ENCODE results near the gene TNFAIP8L1.

The TNFAIP8L1 gene

GRCh38 chr19:4598712-4599111 lies 40.6 kb upstream of the TNFAIP8L1 start:
- H3K4me3 Mint-ChIP-seq = peak overlapping the region; percentile 52 to 71 (median 69)
- peaks cover 35% of the 10 kb centered on the region for H3K27me3 Mint-ChIP-seq (ENCODE audit: low read depth)
- H3K36me3 Mint-ChIP-seq (ENCODE audit: low read depth) = no peaks in the 10 kb centered on the region
- peaks cover 10% of the 10 kb centered on the region for H3K4me1 Mint-ChIP-seq
- TF ChIP-seq CTCF (IDR thresholded peaks at IDR 0.05; ENCODE audit: unreplicated experiment in 3 of 3) = no peak
- no peak overlapping the region for H3K27ac Mint-ChIP-seq
- H3K9me3 Mint-ChIP-seq = no peaks in the 10 kb centered on the region

- no peak overlapping the region for H3K4me3 Mint-ChIP-seq
- H3K36me3 Mint-ChIP-seq (ENCODE audit: low read depth) = no peaks in the 10 kb centered on the region
- H3K27me3 Mint-ChIP-seq (ENCODE audit: low read depth) = peaks cover 34% of the 10 kb centered on the region
- TF ChIP-seq CTCF (IDR thresholded peaks at IDR 0.05; ENCODE audit: unreplicated experiment in 3 of 3) = no peak
- H3K9me3 Mint-ChIP-seq = no peaks in the 10 kb centered on the region
- H3K27ac Mint-ChIP-seq = no peak overlapping the region
- peaks cover 5% of the 10 kb centered on the region for H3K4me1 Mint-ChIP-seq
These were observed 39.2 kb upstream of the TNFAIP8L1 start for GRCh38 chr19:4600082-4600481.

GRCh38 chr19:4600893-4601292 lies 38.4 kb upstream of the TNFAIP8L1 start:
- TF ChIP-seq CTCF (IDR thresholded peaks at IDR 0.05; ENCODE audit: unreplicated experiment in 3 of 3) = no peak
- peaks cover 5% of the 10 kb centered on the region for H3K4me1 Mint-ChIP-seq
- no peaks in the 10 kb centered on the region for H3K36me3 Mint-ChIP-seq (ENCODE audit: low read depth)
- no peak overlapping the region for H3K4me3 Mint-ChIP-seq
- peaks cover 26% of the 10 kb centered on the region for H3K27me3 Mint-ChIP-seq (ENCODE audit: low read depth)
- H3K27ac Mint-ChIP-seq = no peak overlapping the region
- no peaks in the 10 kb centered on the region for H3K9me3 Mint-ChIP-seq

- no peaks in the 10 kb centered on the region for H3K36me3 Mint-ChIP-seq (ENCODE audit: low read depth)
- H3K4me3 Mint-ChIP-seq = no peak overlapping the region
- H3K27me3 Mint-ChIP-seq (ENCODE audit: low read depth) = peaks cover 17% of the 10 kb centered on the region
- H3K9me3 Mint-ChIP-seq = no peaks in the 10 kb centered on the region
- no peak for TF ChIP-seq CTCF (IDR thresholded peaks at IDR 0.05; ENCODE audit: unreplicated experiment in 3 of 3)
- peaks cover 3% of the 10 kb centered on the region for H3K4me1 Mint-ChIP-seq
- no peak overlapping the region for H3K27ac Mint-ChIP-seq
These were observed 37.0 kb upstream of the TNFAIP8L1 start for GRCh38 chr19:4602173-4602788.

GRCh38 chr19:4602915-4603314 lies 36.4 kb upstream of the TNFAIP8L1 start:
- no peaks in the 10 kb centered on the region for H3K36me3 Mint-ChIP-seq (ENCODE audit: low read depth)
- H3K27ac Mint-ChIP-seq = no peak overlapping the region
- no peaks in the 10 kb centered on the region for H3K4me1 Mint-ChIP-seq
- H3K4me3 Mint-ChIP-seq = no peak overlapping the region
- no peaks in the 10 kb centered on the region for H3K9me3 Mint-ChIP-seq
- no peak for TF ChIP-seq CTCF (IDR thresholded peaks at IDR 0.05; ENCODE audit: unreplicated experiment in 3 of 3)
- peaks cover 16% of the 10 kb centered on the region for H3K27me3 Mint-ChIP-seq (ENCODE audit: low read depth)

- Mint-ChIP-seq H3K27me3 (ENCODE audit: low read depth) (peaks cover 16% of the 10 kb centered on the region), H3K9me3 (no peaks in the 10 kb centered on the region), H3K36me3 (ENCODE audit: low read depth) (no peaks in the 10 kb centered on the region), H3K4me3 (no peak overlapping the region), H3K27ac (no peak overlapping the region), H3K4me1 (no peaks in the 10 kb centered on the region)
- no peak for TF ChIP-seq CTCF (IDR thresholded peaks at IDR 0.05; ENCODE audit: unreplicated experiment in 3 of 3)
These were observed 34.4 kb upstream of the TNFAIP8L1 start for GRCh38 chr19:4604912-4605311.
